Measurements from ENCODE around the gene FBN3. TPM values are rescaled to one million over a fixed set of nuclear protein-coding genes. Genes with fewer than 3 reads are reported as not detected.

The FBN3 gene
- total RNA-seq, 2 donors from 2014 or later = 0.05 TPM; not detected in 1

DNA sequence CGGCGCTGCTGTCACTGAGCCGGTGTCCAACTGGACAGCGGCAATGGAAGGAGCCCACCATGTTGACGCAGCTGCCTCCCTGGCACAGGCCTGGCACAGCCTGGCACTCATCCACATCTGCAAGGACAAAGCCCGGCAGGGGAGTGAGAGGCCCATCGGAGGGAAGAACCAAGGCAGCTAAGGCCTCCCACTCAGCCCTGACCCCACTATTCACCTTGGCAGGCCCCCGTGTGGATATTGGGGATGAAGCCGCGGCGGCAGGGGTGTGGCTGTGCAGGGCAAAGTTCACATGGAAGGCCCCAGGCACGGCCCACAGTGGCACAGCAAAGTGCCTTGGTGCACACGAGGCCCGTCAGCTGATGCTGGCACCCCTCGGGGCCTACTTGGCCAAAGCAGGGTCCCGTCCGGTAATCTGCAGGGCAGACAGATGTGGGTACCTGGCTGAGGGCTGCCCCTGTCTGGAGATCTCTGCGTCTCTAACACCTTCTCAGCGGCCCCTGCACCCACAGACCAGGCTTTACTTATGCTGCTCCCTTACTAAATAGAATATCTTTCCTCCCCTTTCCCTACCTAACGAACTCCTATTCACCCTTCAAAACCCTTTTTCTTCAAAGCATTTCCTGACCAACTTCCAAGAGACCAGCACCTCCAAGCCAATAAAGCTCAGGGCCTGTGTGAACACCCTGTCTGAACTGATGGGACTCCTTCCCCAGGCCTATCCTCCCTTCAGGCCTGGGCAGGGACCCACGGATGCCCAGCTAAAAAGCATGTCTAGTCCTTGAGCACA, 7.5 kb downstream of the FBN3 start:
- Mint-ChIP-seq H3K4me3 (no peak overlapping the region), H3K36me3 (ENCODE audit: low read depth) (no peaks in the 10 kb centered on the region), H3K27me3 (peaks cover 13% of the 10 kb centered on the region), H3K4me1 (no peaks in the 10 kb centered on the region), H3K9me3 (no peaks in the 10 kb centered on the region), H3K27ac (no peak overlapping the region)
- no peak for ATAC-seq (replicated peaks)

DNA sequence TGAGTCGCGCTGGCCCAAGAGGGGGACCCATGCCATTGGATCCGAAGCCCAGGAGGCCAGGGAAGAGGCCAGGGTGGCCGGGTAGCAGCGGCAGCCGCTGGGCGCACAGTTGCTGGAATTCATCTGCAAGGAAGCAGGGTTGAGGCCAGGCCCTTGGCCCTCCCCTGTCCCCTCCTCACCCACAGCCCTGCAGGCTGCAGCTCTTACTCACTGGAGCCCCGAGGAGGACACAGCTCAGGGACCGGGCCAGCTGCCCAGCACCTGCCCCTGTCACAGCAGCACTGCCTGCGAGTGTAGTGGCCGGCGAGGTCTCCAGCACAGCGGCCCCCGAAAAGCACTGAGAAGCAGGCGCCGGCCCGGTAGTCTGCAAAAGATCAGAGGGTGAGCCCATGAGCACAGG, 11.2 kb downstream of the FBN3 start:
- no peak overlapping the region for H3K27ac Mint-ChIP-seq
- H3K36me3 Mint-ChIP-seq (ENCODE audit: low read depth) = no peaks in the 10 kb centered on the region
- no peaks in the 10 kb centered on the region for H3K4me1 Mint-ChIP-seq
- ATAC-seq (replicated peaks) = no peak
- no peaks in the 10 kb centered on the region for H3K9me3 Mint-ChIP-seq
- no peak overlapping the region for H3K4me3 Mint-ChIP-seq
- H3K27me3 Mint-ChIP-seq = peaks cover 5% of the 10 kb centered on the region

DNA sequence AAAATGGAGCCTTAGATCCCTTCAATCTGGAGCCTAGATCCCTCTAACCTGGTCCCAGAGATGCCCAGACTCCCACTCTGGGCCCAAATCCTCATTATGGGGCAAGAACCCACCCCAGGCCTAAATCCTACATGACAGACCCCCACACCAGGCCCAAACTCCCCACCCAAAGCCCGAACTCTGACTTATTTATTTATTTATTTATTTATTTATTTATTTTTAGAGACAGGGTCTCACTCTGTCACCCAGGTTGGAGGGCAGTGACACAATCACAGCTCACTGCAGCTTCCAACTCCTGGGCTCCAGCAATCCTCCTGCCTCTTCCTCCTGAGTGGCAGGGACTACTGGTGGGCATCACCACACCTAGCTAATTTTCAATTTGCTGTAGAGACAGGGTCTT, 12.0 kb downstream of the FBN3 start:
- Mint-ChIP-seq H3K27me3 (no peaks in the 10 kb centered on the region), H3K27ac (no peak overlapping the region), H3K4me1 (no peaks in the 10 kb centered on the region), H3K9me3 (no peaks in the 10 kb centered on the region), H3K36me3 (ENCODE audit: low read depth) (no peaks in the 10 kb centered on the region), H3K4me3 (no peak overlapping the region)
- no peak for ATAC-seq (replicated peaks)

DNA sequence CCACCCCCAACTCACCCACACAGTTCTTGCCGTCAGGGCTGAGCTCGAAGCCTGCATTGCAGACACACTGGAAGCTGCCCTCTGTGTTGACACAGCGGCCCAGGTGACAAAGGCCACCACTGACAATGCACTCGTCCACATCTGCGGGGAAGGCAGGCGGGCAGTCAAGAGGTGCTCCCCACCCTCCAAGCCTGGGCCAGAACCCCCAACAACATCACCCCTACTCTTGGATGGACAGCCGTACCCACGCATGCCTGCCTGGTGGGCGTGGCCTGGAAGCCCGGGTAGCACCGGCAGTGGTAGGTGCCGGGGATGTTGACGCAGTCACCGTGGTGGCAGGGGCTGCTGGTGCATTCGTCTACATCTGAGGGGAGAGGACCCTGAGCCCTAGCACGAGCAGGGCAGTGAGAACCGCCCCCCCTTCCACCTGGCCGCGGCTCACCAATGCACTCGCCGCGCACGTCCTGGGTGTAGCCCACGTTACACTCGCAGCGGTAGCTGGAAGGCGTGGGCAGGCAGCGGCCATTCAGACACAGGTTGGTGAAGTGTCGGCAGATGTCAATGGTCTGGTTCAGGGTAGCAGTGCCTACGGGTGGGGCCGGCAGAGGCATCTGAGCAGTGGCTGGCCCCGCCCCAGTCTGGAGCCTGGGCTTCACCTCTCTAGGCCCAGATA, 13.3 kb downstream of the FBN3 start:
- H3K27me3 Mint-ChIP-seq = peaks cover 4% of the 10 kb centered on the region
- H3K4me3 Mint-ChIP-seq = no peak overlapping the region
- no peaks in the 10 kb centered on the region for H3K9me3 Mint-ChIP-seq
- H3K27ac Mint-ChIP-seq = no peak overlapping the region
- no peaks in the 10 kb centered on the region for H3K36me3 Mint-ChIP-seq (ENCODE audit: low read depth)
- no peak for ATAC-seq (replicated peaks)
- H3K4me1 Mint-ChIP-seq = no peaks in the 10 kb centered on the region

DNA sequence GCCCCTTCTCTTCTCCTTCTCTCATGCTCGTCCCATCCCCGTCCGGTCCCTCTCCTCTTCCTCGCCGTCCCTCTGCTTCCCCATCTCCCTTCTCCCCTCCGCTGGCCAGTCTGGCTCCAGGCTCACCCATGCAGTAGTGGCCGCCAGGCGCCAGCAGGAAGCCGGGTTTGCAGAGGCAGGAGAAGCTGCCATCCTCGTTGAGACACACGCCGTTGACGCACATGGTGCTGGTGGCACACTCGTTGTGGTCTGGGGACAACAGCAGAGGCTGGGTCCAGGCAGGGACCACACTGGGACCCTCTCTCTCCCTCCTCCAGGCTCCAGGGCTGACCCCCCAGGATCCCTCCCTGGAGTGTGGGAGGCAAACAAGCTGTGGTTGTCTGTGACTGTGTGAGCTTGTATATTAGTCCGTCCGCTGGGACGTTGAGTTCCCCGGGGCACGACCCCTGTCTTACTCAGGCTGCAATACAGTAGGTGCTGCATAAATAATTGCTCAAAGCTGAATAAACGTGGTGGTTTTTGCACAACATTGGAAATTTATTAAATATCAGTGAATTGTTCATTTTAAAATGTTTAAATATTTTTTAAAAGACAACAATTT, 16.4 kb downstream of the FBN3 start:
- Mint-ChIP-seq H3K27me3 (peaks cover 4% of the 10 kb centered on the region), H3K36me3 (ENCODE audit: low read depth) (no peaks in the 10 kb centered on the region), H3K4me1 (no peaks in the 10 kb centered on the region), H3K9me3 (no peaks in the 10 kb centered on the region), H3K4me3 (no peak overlapping the region), H3K27ac (no peak overlapping the region)
- ATAC-seq (replicated peaks) = no peak

DNA sequence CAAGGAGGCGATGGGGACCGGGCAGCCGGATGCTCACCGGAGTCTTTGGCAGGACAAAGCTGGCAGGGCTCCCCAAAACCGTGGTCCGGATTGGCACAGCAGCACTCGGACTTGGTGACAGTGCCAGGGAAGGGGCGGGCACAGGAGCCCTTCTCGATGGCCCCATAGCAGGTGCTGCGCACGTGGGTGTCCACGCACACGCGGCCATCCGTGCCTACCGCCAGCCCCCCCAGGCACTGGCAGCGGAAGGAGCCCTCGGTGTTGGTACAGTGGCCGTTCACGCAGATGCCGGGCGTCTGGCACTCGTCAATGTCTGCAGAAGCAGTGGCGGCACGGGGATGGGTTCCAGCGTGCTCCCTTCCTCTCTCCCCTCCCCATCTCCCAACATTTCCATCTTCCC, 17.9 kb downstream of the FBN3 start:
- Mint-ChIP-seq H3K4me3 (no peak overlapping the region), H3K27me3 (peaks cover 4% of the 10 kb centered on the region), H3K9me3 (no peaks in the 10 kb centered on the region), H3K36me3 (ENCODE audit: low read depth) (no peaks in the 10 kb centered on the region), H3K27ac (no peak overlapping the region), H3K4me1 (no peaks in the 10 kb centered on the region)
- no peak for ATAC-seq (replicated peaks)

DNA sequence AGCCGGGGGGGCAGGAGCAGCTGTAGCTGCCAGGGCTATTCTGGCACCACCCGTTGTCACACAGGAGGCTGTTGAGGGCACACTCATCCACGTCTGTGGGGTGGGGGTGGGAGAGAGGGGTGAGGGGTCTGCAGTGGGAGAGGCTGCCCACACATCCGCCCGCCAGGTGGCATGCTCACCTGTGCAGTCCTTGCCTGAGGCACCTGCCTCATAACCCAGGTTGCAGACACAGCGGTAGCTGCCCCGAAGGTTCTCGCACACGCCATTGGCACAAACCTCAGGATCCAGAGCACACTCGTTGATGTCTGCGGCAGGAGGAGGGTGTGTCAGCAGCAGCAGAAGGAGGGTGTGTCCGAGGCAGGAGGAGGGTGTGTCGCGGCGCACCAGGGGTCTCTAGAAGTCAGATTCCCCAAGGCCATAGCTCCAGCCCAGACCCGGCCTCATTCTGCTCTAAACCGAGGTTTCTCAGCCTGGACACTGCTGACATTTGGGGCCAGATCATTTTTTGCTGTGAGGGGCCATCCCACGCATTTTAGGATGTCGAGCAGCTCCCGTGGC, 20.3 kb downstream of the FBN3 start:
- Mint-ChIP-seq H3K4me1 (no peaks in the 10 kb centered on the region), H3K36me3 (ENCODE audit: low read depth) (no peaks in the 10 kb centered on the region), H3K9me3 (no peaks in the 10 kb centered on the region), H3K27ac (no peak overlapping the region), H3K4me3 (no peak overlapping the region), H3K27me3 (peaks cover 4% of the 10 kb centered on the region)
- no peak for ATAC-seq (replicated peaks)

DNA sequence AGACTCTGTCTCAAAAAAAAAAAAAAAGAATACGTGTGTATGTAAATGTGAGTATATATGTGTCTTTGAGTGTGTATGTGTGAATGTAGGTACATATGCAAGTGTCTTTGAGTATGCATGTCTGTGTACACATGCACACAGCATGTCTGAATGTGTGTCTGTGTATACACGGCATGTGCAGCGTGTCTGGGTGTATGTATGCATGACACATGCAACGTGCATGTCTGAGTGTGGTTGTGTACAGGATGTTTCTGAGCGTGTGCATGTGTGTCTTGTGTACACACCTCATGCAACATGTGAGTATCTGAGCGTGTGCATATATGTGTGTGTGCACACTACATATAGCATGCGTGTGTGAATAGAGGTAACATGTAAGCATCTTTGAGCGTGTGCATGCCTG, 20.8 kb downstream of the FBN3 start:
- no peak overlapping the region for H3K4me3 Mint-ChIP-seq
- no peak overlapping the region for H3K27ac Mint-ChIP-seq
- no peaks in the 10 kb centered on the region for H3K4me1 Mint-ChIP-seq
- H3K36me3 Mint-ChIP-seq (ENCODE audit: low read depth) = no peaks in the 10 kb centered on the region
- H3K27me3 Mint-ChIP-seq = peaks cover 8% of the 10 kb centered on the region
- no peaks in the 10 kb centered on the region for H3K9me3 Mint-ChIP-seq
- no peak for ATAC-seq (replicated peaks)

DNA sequence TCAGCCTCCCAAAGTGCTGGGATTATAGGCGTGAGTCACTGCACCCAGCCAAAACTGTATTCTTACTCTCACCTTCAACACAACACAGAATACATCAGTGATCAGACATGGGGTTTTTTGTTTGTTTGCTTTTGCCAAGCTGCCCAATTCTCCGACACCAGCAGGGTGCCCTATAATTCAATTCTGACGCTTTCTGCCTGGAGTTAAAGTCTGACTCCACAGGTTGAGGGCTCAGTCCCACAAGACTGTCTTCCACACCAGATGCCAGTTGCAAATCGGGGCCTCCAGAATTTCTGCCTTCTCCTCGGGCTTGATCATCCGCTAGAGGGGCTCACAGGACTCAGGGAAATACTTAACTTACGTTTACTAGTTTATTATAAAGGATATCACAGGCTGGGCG, 22.1 kb downstream of the FBN3 start:
- ATAC-seq (replicated peaks) = no peak
- no peaks in the 10 kb centered on the region for H3K36me3 Mint-ChIP-seq (ENCODE audit: low read depth)
- H3K4me1 Mint-ChIP-seq = no peaks in the 10 kb centered on the region
- peaks cover 8% of the 10 kb centered on the region for H3K27me3 Mint-ChIP-seq
- no peak overlapping the region for H3K4me3 Mint-ChIP-seq
- H3K9me3 Mint-ChIP-seq = no peaks in the 10 kb centered on the region
- no peak overlapping the region for H3K27ac Mint-ChIP-seq

DNA sequence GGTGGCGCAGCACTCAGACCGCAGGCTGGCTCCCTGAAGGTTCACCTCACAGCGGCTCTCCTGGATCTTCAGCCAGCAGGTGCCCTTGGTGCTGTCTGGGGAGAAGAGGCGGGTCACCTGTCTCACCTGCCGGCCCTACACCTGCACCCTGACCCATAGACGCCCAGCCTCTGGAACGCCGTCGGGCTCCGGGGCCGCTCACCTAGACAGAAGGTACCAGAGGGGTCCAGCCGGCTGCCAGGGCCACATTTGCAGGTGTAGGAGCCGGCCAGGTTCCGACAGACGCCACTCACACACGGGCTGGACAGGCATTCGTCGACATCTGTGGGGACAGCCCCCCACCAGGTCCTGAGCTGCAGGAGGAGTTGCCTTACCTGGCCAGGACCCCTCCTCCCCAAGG, 22.9 kb downstream of the FBN3 start:
- H3K4me3 Mint-ChIP-seq = no peak overlapping the region
- H3K9me3 Mint-ChIP-seq = no peaks in the 10 kb centered on the region
- H3K27ac Mint-ChIP-seq = no peak overlapping the region
- no peak for ATAC-seq (replicated peaks)
- no peaks in the 10 kb centered on the region for H3K36me3 Mint-ChIP-seq (ENCODE audit: low read depth)
- peaks cover 4% of the 10 kb centered on the region for H3K27me3 Mint-ChIP-seq
- H3K4me1 Mint-ChIP-seq = no peaks in the 10 kb centered on the region

DNA sequence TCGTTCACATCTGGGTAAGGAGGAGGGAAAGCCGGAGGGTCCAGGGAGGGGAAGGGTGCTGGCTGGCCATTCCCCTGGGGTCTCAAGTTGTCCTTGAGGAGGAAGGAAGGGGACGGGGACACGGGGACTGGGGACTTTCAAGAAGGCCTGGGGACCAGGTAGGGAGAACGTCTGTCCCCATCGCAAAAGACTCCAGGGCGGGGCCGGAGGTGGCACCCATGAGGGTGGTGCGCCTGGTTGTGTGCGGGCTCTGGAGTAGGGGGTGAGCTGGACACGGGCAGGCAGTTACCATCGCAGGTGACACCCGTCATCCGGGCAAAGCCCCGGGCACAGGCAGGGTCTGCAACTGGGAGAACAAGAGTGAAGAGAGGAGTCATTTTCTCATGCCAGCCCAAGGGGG, 23.4 kb downstream of the FBN3 start:
- H3K36me3 Mint-ChIP-seq (ENCODE audit: low read depth) = no peaks in the 10 kb centered on the region
- no peaks in the 10 kb centered on the region for H3K4me1 Mint-ChIP-seq
- H3K27ac Mint-ChIP-seq = no peak overlapping the region
- no peaks in the 10 kb centered on the region for H3K9me3 Mint-ChIP-seq
- H3K4me3 Mint-ChIP-seq = no peak overlapping the region
- H3K27me3 Mint-ChIP-seq = peaks cover 4% of the 10 kb centered on the region
- no peak for ATAC-seq (replicated peaks)

DNA sequence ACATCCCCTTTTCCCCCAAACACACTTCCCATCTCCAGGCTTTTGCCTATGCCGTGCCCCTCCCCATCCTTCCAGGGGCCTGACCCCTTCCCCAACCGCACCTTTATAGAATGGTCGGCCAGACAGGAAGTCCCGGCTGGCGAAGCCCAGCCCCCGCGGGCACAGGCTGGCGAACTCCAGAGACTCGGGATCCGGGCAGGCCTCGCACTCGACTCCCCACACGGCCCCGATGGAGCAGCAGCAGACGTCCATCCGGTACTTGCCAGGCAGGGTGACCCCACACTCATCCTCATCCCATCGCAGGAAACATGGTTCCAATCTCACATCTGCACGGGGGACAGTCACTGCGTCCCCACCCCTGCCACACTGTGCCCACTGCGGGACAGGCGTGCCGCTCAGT, 25.7 kb downstream of the FBN3 start:
- ATAC-seq (replicated peaks) = no peak
- Mint-ChIP-seq H3K27me3 (peaks cover 4% of the 10 kb centered on the region), H3K36me3 (ENCODE audit: low read depth) (no peaks in the 10 kb centered on the region), H3K4me1 (no peaks in the 10 kb centered on the region), H3K9me3 (no peaks in the 10 kb centered on the region), H3K27ac (no peak overlapping the region), H3K4me3 (no peak overlapping the region)

DNA sequence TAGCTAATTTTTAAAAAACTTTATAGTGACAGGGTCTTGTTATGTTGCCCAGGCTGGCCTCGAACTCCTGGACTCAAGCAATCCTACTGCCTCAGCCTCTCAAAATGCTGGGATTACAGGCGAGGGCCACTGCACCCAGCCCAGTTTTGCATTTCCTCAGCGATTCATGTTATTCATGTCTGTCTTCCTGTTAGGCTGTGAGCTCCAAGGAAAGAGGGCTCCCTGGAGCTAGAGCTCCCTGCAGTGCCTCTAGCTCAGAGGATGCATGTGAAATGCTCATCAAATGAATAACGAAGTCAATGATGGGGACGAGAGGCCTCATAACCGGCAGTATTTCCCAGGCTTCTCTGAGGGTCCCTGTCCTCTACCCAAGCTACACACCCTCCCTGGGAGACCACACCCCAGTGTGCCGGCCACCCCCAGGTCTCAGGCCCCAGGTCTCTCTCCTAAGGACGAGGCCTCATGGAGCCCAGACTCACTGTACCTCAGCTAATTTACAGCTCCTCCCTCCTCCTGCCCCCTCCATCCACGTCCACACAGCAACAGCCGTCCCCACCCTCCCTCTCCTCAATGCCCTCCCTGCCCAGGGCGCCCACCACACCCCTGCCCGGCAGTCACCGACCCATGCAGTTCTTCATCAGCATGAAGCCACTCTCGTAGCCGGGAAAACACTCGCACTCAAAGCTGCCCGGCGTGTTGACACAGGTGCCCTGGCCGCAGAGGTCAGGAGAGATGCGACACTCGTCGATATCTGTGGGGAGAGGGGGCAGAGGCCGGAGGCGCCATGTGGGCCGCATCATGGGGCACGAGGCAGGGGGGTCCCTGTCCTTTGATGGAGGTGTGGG, 28.5 kb downstream of the FBN3 start:
- Mint-ChIP-seq H3K4me3 (no peak overlapping the region), H3K4me1 (no peaks in the 10 kb centered on the region), H3K27ac (no peak overlapping the region), H3K9me3 (no peaks in the 10 kb centered on the region), H3K27me3 (peaks cover 4% of the 10 kb centered on the region), H3K36me3 (ENCODE audit: low read depth) (no peaks in the 10 kb centered on the region)
- ATAC-seq (replicated peaks) = no peak

DNA sequence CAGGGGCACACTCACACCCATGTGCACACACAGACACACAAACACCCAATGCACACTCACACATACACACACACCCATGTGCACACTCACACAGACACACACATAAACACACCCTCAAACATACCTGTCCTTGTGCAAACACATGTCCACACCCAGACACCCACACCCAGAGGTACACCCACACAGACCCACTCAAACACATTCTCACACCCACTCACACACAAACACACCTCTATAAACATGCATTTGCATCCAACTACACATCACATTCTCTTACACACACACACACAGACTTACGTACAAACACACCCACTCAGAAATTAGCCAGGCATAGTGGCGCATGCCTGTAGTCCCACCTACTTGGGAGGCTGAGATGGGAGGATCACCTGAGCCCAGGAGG, 31.4 kb downstream of the FBN3 start:
- Mint-ChIP-seq H3K9me3 (no peaks in the 10 kb centered on the region), H3K36me3 (ENCODE audit: low read depth) (no peaks in the 10 kb centered on the region), H3K4me3 (no peak overlapping the region), H3K4me1 (no peaks in the 10 kb centered on the region), H3K27me3 (no peaks in the 10 kb centered on the region), H3K27ac (no peak overlapping the region)
- no peak for ATAC-seq (replicated peaks)

Measured in activated T-helper 17 cell treated with anti-CD3 and anti-CD28 coated beads, Interleukin-2, amount 50 U/mL, for 72 hours (primary cell).